B cell (primary cell): ENCODE measurements around the gene UTS2R. TPM values are rescaled to one million over a fixed set of nuclear protein-coding genes. Genes with fewer than 3 reads are reported as not detected.
"Not testable (repeated sequence)": the region's sequence is repeated elsewhere in the genome, so short reads cannot be mapped to it uniquely, and the experiment has no call there.

Source experiments
- ATAC-seq: fragments of 200-7000 bp; cut with Tn5 transposase; one replicate; pipeline ENCODE4 v1.10.0; 2021; ENCODE audit warnings: low read depth, mild to moderate bottlenecking, moderate number of reproducible peaks, moderate library complexity
- CTCF ChIA-PET: fragments of 350-600 bp; sonication (Branson Sonifier 250); formaldehyde crosslinking; loops from one replicate; lab custom pipeline; 2021; ENCODE audit warnings: antibody characterized with exemption, inconsistent platforms; lab: Charles Lee
- POLR2A ChIA-PET: fragments of 350-600 bp; sonication (Branson Sonifier 250); formaldehyde crosslinking; loops from one replicate; lab custom pipeline; 2021; ENCODE audit warnings: antibody characterized with exemption; lab: Charles Lee
- DNase-seq: peaks from one replicate; pipeline ENCODE4 v3.0.0; 2013
- H2AFZ ChIP-seq: 2 replicates; pipeline ENCODE4 v1.6.1; 2012; ENCODE audit warnings: mild to moderate bottlenecking, low read depth, low read length; ENCODE audit not compliant: insufficient read depth, poor library complexity, severe bottlenecking
- H3K27ac ChIP-seq, 2 donors: 1 replicate in 1 of 2; 2 replicates in 1 of 2; pipeline ENCODE4 v1.5.1; 2012 to 2013; ENCODE audit warnings: low read length in 2 of 2, mild to moderate bottlenecking in 2 of 2, moderate library complexity in 1 of 2
- H3K27me3 ChIP-seq, 4 experiments: fragments of 200-600 bp in 1 of 4; sonication (generic) in 1 of 4; replicated peaks in 1 of 4; 1 replicate in 2 of 4; 2 replicates in 2 of 4; pipeline versions ENCODE4 v1.6.1 to v1.7.0; 2013 to 2016; ENCODE audit warnings: low read length in 3 of 4, mild to moderate bottlenecking in 2 of 4, mixed read lengths in 1 of 4, moderate library complexity in 1 of 4; ENCODE audit not compliant: insufficient read depth in 4 of 4, control insufficient read depth in 3 of 4; ENCODE audit errors: control extremely low read depth in 1 of 4
- H3K36me3 ChIP-seq, 2 experiments: replicated peaks in 1 of 2; 1 replicate in 1 of 2; 2 replicates in 1 of 2; pipeline versions ENCODE4 v1.6.1 to v1.7.1; 2013; ENCODE audit warnings: low read length in 1 of 2; ENCODE audit not compliant: insufficient read depth in 2 of 2, control insufficient read depth in 1 of 2; ENCODE audit errors: control extremely low read depth in 1 of 2, extremely low read depth in 1 of 2
- H3K4me1 ChIP-seq, 2 donors: fragments of 200-600 bp in 1 of 2; sonication (generic) in 1 of 2; 1 replicate in 1 of 2; 2 replicates in 1 of 2; pipeline versions ENCODE4 v1.5.1 to v1.6.1; 2013 to 2017; ENCODE audit warnings: low read length in 2 of 2; ENCODE audit not compliant: control insufficient read depth in 2 of 2, insufficient read depth in 2 of 2
- H3K4me2 ChIP-seq: replicated peaks from 2 replicates; pipeline ENCODE3; 2012; ENCODE audit warnings: mild to moderate bottlenecking, low read depth, low read length; ENCODE audit not compliant: poor library complexity, severe bottlenecking
- H3K4me3 ChIP-seq, 5 experiments: fragments of 200-600 bp in 1 of 5; sonication (generic) in 1 of 5; 1 replicate in 3 of 5; 2 replicates in 2 of 5; pipeline versions ENCODE4 v1.5.1 to v1.7.0; 2011 to 2016; ENCODE audit warnings: low read length in 4 of 5, mild to moderate bottlenecking in 4 of 5, low read depth in 2 of 5, control low read depth in 1 of 5, moderate library complexity in 1 of 5; ENCODE audit not compliant: insufficient read depth in 1 of 5; ENCODE audit errors: control extremely low read depth in 1 of 5, extremely low read depth in 1 of 5
- H3K79me2 ChIP-seq: fragments of 200-600 bp; sonication (generic); one replicate; pipeline ENCODE4 v1.6.0; 2016; ENCODE audit warnings: low read length; ENCODE audit not compliant: control insufficient read depth, insufficient read depth
- H3K9ac ChIP-seq: fragments of 200-600 bp; sonication (generic); 2 replicates; pipeline ENCODE4 v1.6.1; 2017; ENCODE audit warnings: mild to moderate bottlenecking, low read length, moderate library complexity
- H3K9me3 ChIP-seq, 3 donors: one replicate each; pipeline versions ENCODE4 v1.6.1 to v1.7.1; 2013; ENCODE audit warnings: low read length in 2 of 3; ENCODE audit not compliant: control insufficient read depth in 2 of 3, insufficient read depth in 1 of 3; ENCODE audit errors: control extremely low read depth in 1 of 3
- H4K20me1 ChIP-seq: 2 replicates; pipeline ENCODE4 v1.6.0; 2012; ENCODE audit warnings: mild to moderate bottlenecking, low read length; ENCODE audit not compliant: insufficient read depth, control insufficient read depth, poor library complexity, severe bottlenecking
- H3K27ac Mint-ChIP-seq: one replicate; pipeline ENCODE4 v1.8.0; 2021; ENCODE audit warnings: mixed read lengths
- H3K27me3 Mint-ChIP-seq: one replicate; pipeline ENCODE4 v1.8.0; 2021; ENCODE audit warnings: mixed read lengths
- H3K4me1 Mint-ChIP-seq: one replicate; pipeline ENCODE4 v1.8.0; 2021; ENCODE audit warnings: mixed read lengths
- H3K4me3 Mint-ChIP-seq: one replicate; pipeline ENCODE4 v1.8.0; 2021; ENCODE audit warnings: mixed read lengths
- H3K9me3 Mint-ChIP-seq: one replicate; pipeline ENCODE4 v1.8.0; 2022; ENCODE audit warnings: mixed read lengths; ENCODE audit not compliant: insufficient read depth
- CTCF ChIP-seq: fragments of 200-600 bp; IDR thresholded peaks from one replicate; pipeline ENCODE4 v1.8.0; 2022; ENCODE audit warnings: antibody characterized with exemption, mild to moderate bottlenecking
- EZH2 ChIP-seq: IDR thresholded peaks from 2 replicates; pipeline ENCODE4 v1.6.1; 2012; ENCODE audit warnings: borderline replicate concordance, low read depth, mild to moderate bottlenecking, moderate library complexity, low read length; ENCODE audit not compliant: insufficient read depth, poor library complexity, severe bottlenecking
- WGBS: methylation state at CpG from one replicate; pipeline ENCODE4 v1.1.5; 2013; ENCODE audit warnings: missing lambda C conversion rate; ENCODE audit not compliant: insufficient coverage; 5-methylcytosine and 5-hydroxymethylcytosine counted together
- intact Hi-C: fragments of 100-400 bp; cut with micrococcal nuclease; formaldehyde crosslinking; loops from one replicate; pipeline ENCODE4 v1.10.0; 2022
- polyA plus RNA-seq: library from polyadenylated mRNA; depleted of rRNA; stranded (reverse); fragments of >200 nt; gene quantifications from 2 replicates; pipeline ENCODE4 v1.2.3, GENCODE V29; 2012
- total RNA-seq, 2 donors: library from RNA; stranded (reverse); fragments of 120-200 nt in 1 of 2; gene quantifications; 1 replicate in 1 of 2; 2 replicates in 1 of 2; pipeline versions ENCODE4 v1.2.3 to v1.2.4, GENCODE V29; 2013 to 2022

Gene UTS2R
- total and polyA plus RNA-seq, 2 donors (not counting 1 experiment from before 2014, with no cell fraction given), result 0.86 TPM; not detected in 1

GRCh38 chr17:82346342-82347300, 24.9 kb upstream of the UTS2R start:
- H3K9ac ChIP-seq, result no peak overlapping the region
- H3K27me3 ChIP-seq, result peaks cover 0 to 23% (median 3%) of the 10 kb centered on the region in 4 experiments
- ATAC-seq (no peak), DNase-seq (no peak)
- H3K9me3 ChIP-seq, result no peaks in the 10 kb centered on the region
- peaks cover 7% of the 10 kb centered on the region for H3K4me1 Mint-ChIP-seq
- intact Hi-C loops, result no loop called here
- no peaks in the 10 kb centered on the region for H3K79me2 ChIP-seq
- H3K4me1 ChIP-seq, result peaks cover 8 to 11% of the 10 kb centered on the region in 2 donors
- peak overlapping the region; percentile 33 for H2AFZ ChIP-seq
- H3K27ac Mint-ChIP-seq, result no peak overlapping the region
- no peak overlapping the region for H3K4me2 ChIP-seq
- peaks cover 15% of the 10 kb centered on the region for H3K27me3 Mint-ChIP-seq
- H3K36me3 ChIP-seq, result no peaks in the 10 kb centered on the region
- TF ChIP-seq EZH2 (no peak), CTCF (no peak)
- 34% methylated on average over 24 of the region's 28 CpGs for WGBS
- no peak overlapping the region for H3K4me3 Mint-ChIP-seq
- H4K20me1 ChIP-seq, result no peaks in the 10 kb centered on the region
- H3K9me3 Mint-ChIP-seq, result no peaks in the 10 kb centered on the region
- POLR2A ChIA-PET, result no interaction called here
- no peak overlapping the region for H3K4me3 ChIP-seq
- no peak overlapping the region for H3K27ac ChIP-seq
- CTCF ChIA-PET, result interaction anchor here (0.8 to 1.1 kb wide), 3 partner anchors 24 to 208 kb away, joined by 3 read pairs; no protein-coding TSS in a partner anchor

- H3K9me3 Mint-ChIP-seq, H2AFZ ChIP-seq, H3K27ac Mint-ChIP-seq, ATAC-seq, H3K79me2 ChIP-seq, DNase-seq, H4K20me1 ChIP-seq, H3K36me3 ChIP-seq, H3K27ac ChIP-seq, POLR2A ChIA-PET, H3K4me3 ChIP-seq, H3K9ac ChIP-seq, H3K9me3 ChIP-seq, H3K4me3 Mint-ChIP-seq, intact Hi-C loops, H3K4me2 ChIP-seq: not testable (repeated sequence)
- Histone ChIP-seq H3K27me3 (peaks cover 0 to 27% (median 3%) of the 10 kb centered on the region in 4 experiments), H3K4me1 (peaks cover 12 to 17% of the 10 kb centered on the region in 2 donors)
- 93% methylated on average over 9 of the region's 11 CpGs for WGBS
- Mint-ChIP-seq H3K4me1 (peaks cover 11% of the 10 kb centered on the region), H3K27me3 (peaks cover 15% of the 10 kb centered on the region)
- CTCF ChIA-PET, result interaction anchor here (1.1 kb wide), 1 partner anchor 48 kb away, joined by 4 read pairs; no protein-coding TSS in a partner anchor
Observed at GRCh38 chr17:82347994-82348393, 23.6 kb upstream of the UTS2R start.
